VCaP (cell line): ENCODE data around the gene CLDN16.

Source experiments
- H3K27ac ChIP-seq: fragments of 450-650 bp; 2 replicates; pipeline ENCODE4 v1.5.1; 2017
- CTCF ChIP-seq: fragments of 450-650 bp; conservative IDR thresholded peaks from 2 replicates; pipeline ENCODE4 v1.5.1; 2017; ENCODE audit warnings: mild to moderate bottlenecking, moderate library complexity

The CLDN16 gene

DNA sequence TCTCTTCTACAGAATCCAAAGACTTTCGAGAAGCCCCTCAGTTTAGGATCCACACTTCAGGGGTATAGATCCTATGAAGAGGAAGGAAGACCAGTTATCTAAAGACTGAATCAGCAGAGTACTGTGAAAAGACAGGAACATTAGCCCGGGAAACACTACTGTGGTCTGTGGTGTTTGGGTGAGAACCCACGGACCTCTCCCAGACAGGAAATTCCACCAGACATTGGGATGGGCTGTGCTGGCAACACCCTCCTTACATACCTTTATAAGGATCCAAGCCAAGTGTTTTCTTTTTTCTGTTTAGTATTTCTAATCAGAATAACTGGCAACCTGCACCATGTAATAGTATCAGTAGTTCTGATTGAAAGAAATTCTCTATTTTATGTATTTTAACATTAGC, 47.7 kb downstream of the CLDN16 start:
- no peak overlapping the region for H3K27ac ChIP-seq
- no peak for TF ChIP-seq CTCF

DNA sequence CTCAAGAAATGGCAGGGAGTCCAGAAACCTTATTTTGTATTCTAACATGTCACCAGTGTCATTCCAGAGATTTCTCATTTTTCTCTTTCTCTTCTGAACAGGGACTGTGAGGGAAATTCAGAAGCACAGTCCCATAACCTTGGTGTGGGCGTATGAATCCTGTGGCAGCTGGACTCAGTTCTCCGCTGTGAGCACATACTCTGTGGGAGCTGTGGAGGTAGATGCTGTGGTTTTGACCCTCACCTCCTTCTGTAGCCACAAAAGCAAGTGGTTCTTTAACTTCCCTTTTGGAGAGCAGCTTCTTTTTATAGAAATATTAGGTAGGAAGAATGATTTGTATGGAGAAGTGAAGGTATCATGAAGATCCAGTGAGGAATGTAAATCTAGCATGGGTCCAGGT, 48.4 kb downstream of the CLDN16 start:
- no peak for TF ChIP-seq CTCF
- H3K27ac ChIP-seq = no peak overlapping the region

DNA sequence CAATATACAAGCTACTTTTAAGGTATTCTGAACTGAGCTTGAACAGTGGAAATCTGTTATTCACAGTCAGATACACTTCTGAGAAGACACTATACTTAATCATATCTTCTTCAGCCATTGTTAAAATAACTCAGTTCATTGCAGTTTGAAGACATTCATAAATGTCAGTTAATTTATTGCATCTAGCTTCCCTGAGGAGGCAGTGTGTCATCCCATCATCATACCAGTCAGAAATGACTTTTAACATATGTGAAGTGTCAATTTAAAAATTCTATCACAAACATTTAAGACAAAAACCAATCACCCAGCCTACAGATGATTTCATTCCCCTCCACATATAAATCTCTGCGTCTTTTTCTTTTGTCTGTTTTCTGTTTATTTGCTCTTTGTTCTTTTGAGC, 54.3 kb downstream of the CLDN16 start:
- TF ChIP-seq CTCF = no peak
- no peak overlapping the region for H3K27ac ChIP-seq

DNA sequence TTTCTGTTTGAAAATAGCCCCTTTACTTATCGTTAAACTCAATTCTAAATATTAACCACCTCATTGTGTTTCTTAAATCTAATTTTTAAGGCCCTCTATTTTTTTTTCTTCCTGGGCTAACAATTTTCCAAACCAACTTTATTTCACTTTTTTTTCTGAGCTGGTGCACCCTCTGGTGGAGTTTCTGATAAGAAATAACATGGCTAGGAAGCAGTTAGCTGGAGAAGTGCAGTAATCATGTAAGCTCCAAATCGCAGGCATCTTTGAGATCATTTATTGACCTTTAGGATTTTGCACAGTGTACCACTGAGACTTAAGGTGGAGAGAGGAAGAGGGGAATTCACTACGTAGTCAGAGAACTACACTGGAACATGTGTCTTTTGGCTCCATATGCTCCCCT, 55.3 kb downstream of the CLDN16 start:
- no peak overlapping the region for H3K27ac ChIP-seq
- TF ChIP-seq CTCF = peak; percentile 24; the same call in 1 of the 2 replicates

DNA sequence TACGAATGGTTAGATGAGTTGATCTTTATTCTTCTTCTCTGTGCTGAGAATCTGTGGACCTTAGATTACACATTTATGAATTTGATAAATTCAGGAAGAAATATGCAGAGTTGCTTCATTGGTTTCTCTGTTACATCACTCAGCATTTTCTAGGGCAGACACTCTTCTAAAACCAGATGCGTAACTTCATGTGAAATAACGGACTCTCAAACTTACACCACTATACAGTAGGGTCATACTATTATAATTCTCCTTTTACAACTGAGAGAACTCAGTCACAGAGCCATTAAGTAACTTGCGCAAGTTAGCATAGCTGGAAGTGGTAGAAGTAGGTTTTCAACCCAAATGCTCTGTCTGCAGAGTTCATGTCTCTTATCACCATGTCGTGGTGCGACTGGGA, 56.0 kb downstream of the CLDN16 start:
- H3K27ac ChIP-seq = no peak overlapping the region
- no peak for TF ChIP-seq CTCF

DNA sequence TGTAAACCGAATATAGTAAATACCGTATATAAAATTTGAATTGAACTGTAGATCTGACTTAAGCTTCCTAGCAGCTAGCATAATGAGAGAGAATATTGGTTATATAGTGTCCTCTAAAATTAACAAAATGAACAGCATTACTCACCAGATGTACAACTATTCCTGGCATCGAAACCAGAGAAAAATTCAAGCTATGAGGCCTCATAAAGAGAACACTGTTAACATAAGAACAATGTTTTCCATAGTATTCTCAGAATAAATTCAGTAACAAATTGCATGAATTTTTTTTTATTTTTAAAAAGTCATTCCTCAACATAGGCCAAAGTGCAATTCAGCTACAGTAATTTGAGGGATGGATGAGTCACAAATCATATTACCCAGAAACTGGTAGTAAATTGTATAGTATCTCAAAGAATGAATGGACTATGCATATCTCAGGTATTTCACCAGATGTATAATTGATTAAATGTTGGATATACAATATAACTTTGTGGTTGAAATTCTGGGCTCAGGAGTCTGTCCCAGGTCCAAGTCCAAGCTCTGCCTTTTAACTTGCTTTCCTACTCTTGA, 56.7 kb downstream of the CLDN16 start:
- no peak for TF ChIP-seq CTCF
- H3K27ac ChIP-seq = no peak overlapping the region

- peak overlapping the region; percentile 73 for H3K27ac ChIP-seq
- no peak for TF ChIP-seq CTCF
Measured at GRCh38 chr3:190446573-190447279, 58.8 kb downstream of the CLDN16 start.
